Neutrophil (primary cell): Measurements from ENCODE around the gene B3GNT2.
A peak's percentile ranks its signal among the peaks of the same experiment; 100 is the strongest.
"Not testable (repeated sequence)": the region's sequence is repeated elsewhere in the genome, so short reads cannot be mapped to it uniquely, and the experiment has no call there.

Experiments used
- H3K27ac ChIP-seq: fragments of 200-600 bp; sonication (generic); 2 replicates; pipeline ENCODE4 v1.5.1; 2016; ENCODE audit warnings: mild to moderate bottlenecking, moderate library complexity
- H3K27me3 ChIP-seq: fragments of 200-600 bp; sonication (generic); 2 replicates; pipeline ENCODE4 v1.6.0; 2016; ENCODE audit warnings: mild to moderate bottlenecking
- H3K36me3 ChIP-seq: fragments of 200-600 bp; sonication (generic); 2 replicates; pipeline ENCODE4 v1.5.1; 2017
- H3K4me1 ChIP-seq, 2 experiments: fragments of 200-600 bp in 1 of 2; sonication (generic) in 1 of 2; 1 replicate in 1 of 2; 2 replicates in 1 of 2; pipeline versions ENCODE4 v1.5.1 to v1.6.1; 2013 to 2016; ENCODE audit warnings: low read depth in 1 of 2, low read length in 1 of 2, mild to moderate bottlenecking in 1 of 2, moderate library complexity in 1 of 2; ENCODE audit not compliant: control insufficient read depth in 1 of 2, insufficient read depth in 1 of 2
- H3K4me3 ChIP-seq, 2 experiments: fragments of 200-600 bp in 1 of 2; sonication (generic) in 1 of 2; 1 replicate in 1 of 2; 2 replicates in 1 of 2; pipeline ENCODE4 v1.5.1; 2013 to 2016; ENCODE audit warnings: low read depth in 1 of 2, low read length in 1 of 2, mild to moderate bottlenecking in 1 of 2, moderate library complexity in 1 of 2
- H3K9me3 ChIP-seq: fragments of 200-600 bp; sonication (generic); 2 replicates; pipeline ENCODE4 v1.5.1; 2016
- TF ChIP-seq, protein P1 (sequence below): fragments of 200-600 bp; sonication (generic); IDR thresholded peaks from 2 replicates; pipeline ENCODE4 v1.5.1; 2016; ENCODE audit warnings: antibody characterized with exemption

B3GNT2 gene

DNA sequence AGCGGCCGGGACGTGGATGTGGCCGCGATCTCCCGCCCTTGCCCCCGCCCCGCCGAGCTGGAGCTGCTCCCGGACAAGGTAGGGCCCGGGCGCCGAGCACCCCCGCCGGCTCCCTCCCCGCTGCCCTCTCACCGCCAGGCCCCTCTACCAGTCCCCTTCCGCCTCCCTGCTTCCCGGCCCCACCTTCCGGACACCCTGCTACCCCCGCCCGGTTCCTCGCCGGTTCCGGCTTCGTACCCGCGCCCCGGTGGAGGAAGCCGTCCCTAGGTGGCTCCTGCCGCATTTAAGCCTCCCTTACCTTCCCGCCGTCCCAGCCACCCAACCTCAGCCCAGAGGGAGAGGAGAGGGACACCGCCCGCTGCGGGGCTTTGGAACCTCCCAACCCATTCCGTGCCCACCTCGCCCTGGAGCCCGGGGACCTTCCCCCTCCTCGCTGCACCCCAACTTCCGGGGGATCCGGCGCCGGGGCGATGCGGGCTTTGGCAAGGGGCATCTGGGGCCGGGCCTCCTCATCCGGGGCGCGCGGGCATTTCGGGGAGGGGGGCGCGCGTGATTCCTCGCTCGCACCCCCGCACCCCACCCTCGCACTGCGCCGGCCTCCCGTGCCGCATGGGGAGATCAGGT, 475 bp downstream of the B3GNT2 start:
- no peaks in the 10 kb centered on the region for H3K9me3 ChIP-seq
- TF ChIP-seq, protein P1, sequence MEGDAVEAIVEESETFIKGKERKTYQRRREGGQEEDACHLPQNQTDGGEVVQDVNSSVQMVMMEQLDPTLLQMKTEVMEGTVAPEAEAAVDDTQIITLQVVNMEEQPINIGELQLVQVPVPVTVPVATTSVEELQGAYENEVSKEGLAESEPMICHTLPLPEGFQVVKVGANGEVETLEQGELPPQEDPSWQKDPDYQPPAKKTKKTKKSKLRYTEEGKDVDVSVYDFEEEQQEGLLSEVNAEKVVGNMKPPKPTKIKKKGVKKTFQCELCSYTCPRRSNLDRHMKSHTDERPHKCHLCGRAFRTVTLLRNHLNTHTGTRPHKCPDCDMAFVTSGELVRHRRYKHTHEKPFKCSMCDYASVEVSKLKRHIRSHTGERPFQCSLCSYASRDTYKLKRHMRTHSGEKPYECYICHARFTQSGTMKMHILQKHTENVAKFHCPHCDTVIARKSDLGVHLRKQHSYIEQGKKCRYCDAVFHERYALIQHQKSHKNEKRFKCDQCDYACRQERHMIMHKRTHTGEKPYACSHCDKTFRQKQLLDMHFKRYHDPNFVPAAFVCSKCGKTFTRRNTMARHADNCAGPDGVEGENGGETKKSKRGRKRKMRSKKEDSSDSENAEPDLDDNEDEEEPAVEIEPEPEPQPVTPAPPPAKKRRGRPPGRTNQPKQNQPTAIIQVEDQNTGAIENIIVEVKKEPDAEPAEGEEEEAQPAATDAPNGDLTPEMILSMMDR, result no peak
- H3K27ac ChIP-seq, result peak overlapping the region; percentile 91
- H3K4me3 ChIP-seq, result peak overlapping the region; percentile 79 to 95
- no peaks in the 10 kb centered on the region for H3K36me3 ChIP-seq
- H3K27me3 ChIP-seq, result no peaks in the 10 kb centered on the region
- peaks cover 60 to 65% of the 10 kb centered on the region in 2 experiments for H3K4me1 ChIP-seq

DNA sequence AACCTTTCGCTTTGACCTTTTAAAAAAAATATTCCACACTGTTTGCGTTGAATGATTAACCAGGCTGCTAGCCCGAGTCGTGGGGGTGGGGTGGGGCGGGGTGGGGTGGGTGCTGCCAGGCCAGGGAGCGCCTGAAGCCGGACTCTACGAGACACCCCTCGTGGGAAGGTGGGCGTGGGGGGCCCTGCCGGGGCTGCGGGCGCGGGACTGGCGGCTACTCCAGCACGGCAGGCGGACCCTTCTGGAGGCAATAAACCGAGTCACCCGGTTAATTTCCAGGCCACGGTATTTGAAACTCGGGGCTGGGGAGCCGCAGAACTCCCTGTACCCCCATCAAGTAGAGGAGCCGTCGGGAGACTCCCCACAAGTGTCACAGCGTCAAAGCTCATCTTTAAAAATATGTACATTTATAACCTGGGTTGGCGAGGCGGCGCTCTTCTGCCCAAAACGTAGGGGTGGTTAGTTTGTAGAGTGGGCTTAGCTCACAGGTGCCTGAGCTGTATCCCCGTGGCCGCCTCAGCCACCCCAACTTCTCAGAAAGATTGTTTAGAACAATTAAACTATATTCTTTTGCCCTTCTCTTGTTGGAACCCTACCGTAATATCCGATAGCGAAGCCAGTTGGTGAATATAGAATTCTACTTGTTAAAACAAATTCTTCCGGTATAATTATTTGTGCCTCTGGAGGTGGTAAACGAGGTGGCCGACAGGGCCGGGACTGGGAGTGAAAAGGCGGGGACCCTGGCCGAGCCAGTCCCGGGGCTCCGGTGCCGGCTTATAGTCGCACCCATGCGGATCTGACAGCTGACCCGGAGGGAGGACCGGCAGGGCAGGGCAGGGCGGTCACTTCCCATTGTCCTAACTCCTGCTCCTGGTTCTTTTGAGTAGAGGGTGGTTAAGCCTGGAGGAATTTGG, 1.4 kb downstream of the B3GNT2 start:
- H3K4me3 ChIP-seq, result peak overlapping the region; percentile 79 to 95
- TF ChIP-seq, protein P1, result no peak
- no peaks in the 10 kb centered on the region for H3K36me3 ChIP-seq
- peaks cover 69 to 73% of the 10 kb centered on the region in 2 experiments for H3K4me1 ChIP-seq
- H3K27ac ChIP-seq, result peak overlapping the region; percentile 91
- no peaks in the 10 kb centered on the region for H3K9me3 ChIP-seq
- no peaks in the 10 kb centered on the region for H3K27me3 ChIP-seq

DNA sequence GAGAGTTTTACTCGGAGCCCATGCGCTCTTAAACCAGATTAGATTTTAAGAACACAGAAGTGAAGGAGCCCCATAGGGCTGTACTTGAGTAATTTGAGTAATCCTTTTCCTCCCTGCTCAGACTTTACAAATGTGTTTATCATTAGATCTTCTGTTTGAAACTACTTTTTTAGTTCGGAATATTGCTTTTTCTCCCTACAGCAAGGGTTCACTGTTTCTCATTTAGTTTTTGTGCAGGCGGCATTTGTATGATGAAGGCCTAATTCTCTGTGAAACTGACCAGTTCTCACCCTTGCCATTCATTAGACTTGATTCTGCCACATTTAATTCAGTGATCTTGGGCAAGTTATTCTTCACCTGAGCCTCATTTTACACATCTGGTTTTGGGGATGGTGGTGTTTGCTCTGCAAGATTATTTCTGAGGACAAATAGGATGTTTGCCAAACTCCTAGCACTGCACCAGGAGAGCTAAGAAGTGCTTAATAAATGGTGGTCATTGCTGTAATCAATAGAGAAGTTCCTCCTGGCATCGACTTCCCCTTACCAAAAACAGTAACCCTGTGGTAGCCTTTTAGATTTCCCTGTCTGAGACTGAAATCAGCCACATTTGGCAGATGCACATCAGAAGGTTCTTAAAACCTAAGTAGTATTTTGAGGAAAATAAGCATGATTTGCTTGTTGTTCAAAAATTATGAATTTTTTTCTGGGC, 2.2 kb downstream of the B3GNT2 start:
- no peaks in the 10 kb centered on the region for H3K36me3 ChIP-seq
- TF ChIP-seq, protein P1, result no peak
- H3K4me1 ChIP-seq, result peaks cover 73 to 76% of the 10 kb centered on the region in 2 experiments
- peak overlapping the region; percentile 91 for H3K27ac ChIP-seq
- H3K4me3 ChIP-seq, result peak overlapping the region; percentile 79 to 95
- no peaks in the 10 kb centered on the region for H3K27me3 ChIP-seq
- no peaks in the 10 kb centered on the region for H3K9me3 ChIP-seq

- peak overlapping the region in 1 of 2 experiments; percentile 95 for H3K4me3 ChIP-seq
- peaks cover 78 to 82% of the 10 kb centered on the region in 2 experiments for H3K4me1 ChIP-seq
- peak overlapping the region; percentile 73 for H3K27ac ChIP-seq
Observed at GRCh38 chr2:62198854-62199253, 2.9 kb downstream of the B3GNT2 start.

GRCh38 chr2:62199392-62200125, 3.6 kb downstream of the B3GNT2 start:
- peak overlapping the region; percentile 73 for H3K27ac ChIP-seq
- peaks cover 81 to 89% of the 10 kb centered on the region in 2 experiments for H3K4me1 ChIP-seq
- no peak overlapping the region for H3K4me3 ChIP-seq
- H3K27me3 ChIP-seq, result no peaks in the 10 kb centered on the region
- no peaks in the 10 kb centered on the region for H3K36me3 ChIP-seq
- TF ChIP-seq, protein P1, result no peak
- no peaks in the 10 kb centered on the region for H3K9me3 ChIP-seq

More at GRCh38 chr2:62198854-62199253, 2.9 kb downstream of the B3GNT2 start:
- H3K9me3 ChIP-seq, H3K27me3 ChIP-seq, H3K36me3 ChIP-seq: not testable (repeated sequence)
